ENCODE measurements around the gene ASCC1. TPM values are rescaled to one million over a fixed set of nuclear protein-coding genes. Genes with fewer than 3 reads are reported as not detected.

The ASCC1 gene
- total RNA-seq, 2 donors from 2014 or later: 15.2 to 30.3 TPM

DNA sequence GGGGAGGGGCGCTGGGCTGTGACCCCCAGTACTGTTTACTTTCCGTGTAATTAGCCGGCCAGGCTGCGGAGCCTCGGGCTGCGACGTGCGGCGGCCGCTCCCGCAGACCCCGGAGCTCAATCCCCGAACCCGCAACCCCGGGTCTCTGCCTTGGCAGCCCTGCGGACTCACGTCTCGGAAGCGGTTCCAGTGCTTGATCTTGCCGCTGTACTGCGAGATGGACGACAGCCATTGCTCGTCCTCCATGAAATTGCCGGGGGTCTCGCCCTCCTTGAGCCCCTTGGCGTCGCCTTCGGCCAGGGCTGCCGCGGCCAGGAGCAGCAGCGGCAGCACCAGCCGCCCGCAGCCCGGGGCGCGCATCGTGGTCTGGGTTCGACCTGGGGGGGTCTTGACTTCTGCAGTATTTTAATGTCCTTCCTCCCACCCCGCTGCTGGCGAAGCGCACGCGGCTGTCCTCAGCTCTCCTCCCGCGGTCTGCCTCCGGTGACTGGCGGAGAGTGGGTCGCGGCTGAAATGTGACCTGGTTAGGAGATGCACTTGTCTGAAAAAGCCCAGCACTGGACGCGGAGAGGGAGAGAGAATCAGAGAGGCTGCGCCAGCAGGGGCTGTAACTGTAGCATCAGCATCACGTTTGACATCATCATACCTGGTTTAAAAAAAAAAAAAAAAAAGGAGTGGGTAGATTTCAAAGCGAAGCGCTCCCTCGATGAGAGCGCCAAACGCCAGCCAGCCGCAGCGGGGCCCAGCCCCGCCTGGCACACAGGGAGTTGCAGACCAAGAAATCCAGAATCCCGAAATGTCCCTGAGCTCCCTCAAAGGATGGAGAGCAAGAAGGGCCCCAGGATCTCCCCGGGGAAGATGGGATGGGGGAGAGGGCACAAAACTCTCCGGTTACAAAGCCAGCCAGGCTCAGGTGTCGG, 127.8 kb downstream of the ASCC1 start, which contains the start of gene SPOCK2:
SPOCK2 (minus strand) TSS at position 583 of the 920 bp plus-strand sequence; CDS start at position 360, 223 bp downstream.
- no peak for ATAC-seq (ENCODE audit: insufficient number of reproducible peaks, low FRiP score, low read depth)

GRCh38 chr10:72087392-72087968, 128.6 kb downstream of the ASCC1 start:
- no peaks in the 10 kb centered on the region for H3K36me3 ChIP-seq
- ATAC-seq (ENCODE audit: insufficient number of reproducible peaks, low FRiP score, low read depth): no peak
- no peak for DNase-seq (ENCODE audit: low spot score)
- peak overlapping the region; percentile 63 for H3K4me3 ChIP-seq
- peaks cover 11 to 18% of the 10 kb centered on the region in 2 donors for H3K4me1 ChIP-seq (ENCODE audit: control insufficient read depth in 1 of 2, low read depth in 2 of 2)
- no peaks in the 10 kb centered on the region for H3K9me3 ChIP-seq
- H3K27me3 ChIP-seq (replicated peaks; ENCODE audit: insufficient read depth): peaks cover 13% of the 10 kb centered on the region
- TF ChIP-seq, protein P1, sequence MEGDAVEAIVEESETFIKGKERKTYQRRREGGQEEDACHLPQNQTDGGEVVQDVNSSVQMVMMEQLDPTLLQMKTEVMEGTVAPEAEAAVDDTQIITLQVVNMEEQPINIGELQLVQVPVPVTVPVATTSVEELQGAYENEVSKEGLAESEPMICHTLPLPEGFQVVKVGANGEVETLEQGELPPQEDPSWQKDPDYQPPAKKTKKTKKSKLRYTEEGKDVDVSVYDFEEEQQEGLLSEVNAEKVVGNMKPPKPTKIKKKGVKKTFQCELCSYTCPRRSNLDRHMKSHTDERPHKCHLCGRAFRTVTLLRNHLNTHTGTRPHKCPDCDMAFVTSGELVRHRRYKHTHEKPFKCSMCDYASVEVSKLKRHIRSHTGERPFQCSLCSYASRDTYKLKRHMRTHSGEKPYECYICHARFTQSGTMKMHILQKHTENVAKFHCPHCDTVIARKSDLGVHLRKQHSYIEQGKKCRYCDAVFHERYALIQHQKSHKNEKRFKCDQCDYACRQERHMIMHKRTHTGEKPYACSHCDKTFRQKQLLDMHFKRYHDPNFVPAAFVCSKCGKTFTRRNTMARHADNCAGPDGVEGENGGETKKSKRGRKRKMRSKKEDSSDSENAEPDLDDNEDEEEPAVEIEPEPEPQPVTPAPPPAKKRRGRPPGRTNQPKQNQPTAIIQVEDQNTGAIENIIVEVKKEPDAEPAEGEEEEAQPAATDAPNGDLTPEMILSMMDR (IDR thresholded peaks at IDR 0.05): no peak
- H3K27ac ChIP-seq: no peak overlapping the region

More for the DNA sequence above, 127.8 kb downstream of the ASCC1 start, which contains the start of gene SPOCK2:
- Histone ChIP-seq H3K4me1 (ENCODE audit: control insufficient read depth in 1 of 2, low read depth in 2 of 2) (peaks cover 11 to 18% of the 10 kb centered on the region in 2 donors), H3K27ac (no peak within 1 kb of the TSS), H3K9me3 (no peaks in the 10 kb centered on the region), H3K27me3 (replicated peaks; ENCODE audit: insufficient read depth) (peaks cover 13% of the 10 kb centered on the region), H3K4me3 (peak within 1 kb of the TSS; percentile 63), H3K36me3 (no peaks in the 10 kb centered on the region)
- DNase-seq (ENCODE audit: low spot score): no peak
- TF ChIP-seq, protein P1 (IDR thresholded peaks at IDR 0.05): no peak

DNA sequence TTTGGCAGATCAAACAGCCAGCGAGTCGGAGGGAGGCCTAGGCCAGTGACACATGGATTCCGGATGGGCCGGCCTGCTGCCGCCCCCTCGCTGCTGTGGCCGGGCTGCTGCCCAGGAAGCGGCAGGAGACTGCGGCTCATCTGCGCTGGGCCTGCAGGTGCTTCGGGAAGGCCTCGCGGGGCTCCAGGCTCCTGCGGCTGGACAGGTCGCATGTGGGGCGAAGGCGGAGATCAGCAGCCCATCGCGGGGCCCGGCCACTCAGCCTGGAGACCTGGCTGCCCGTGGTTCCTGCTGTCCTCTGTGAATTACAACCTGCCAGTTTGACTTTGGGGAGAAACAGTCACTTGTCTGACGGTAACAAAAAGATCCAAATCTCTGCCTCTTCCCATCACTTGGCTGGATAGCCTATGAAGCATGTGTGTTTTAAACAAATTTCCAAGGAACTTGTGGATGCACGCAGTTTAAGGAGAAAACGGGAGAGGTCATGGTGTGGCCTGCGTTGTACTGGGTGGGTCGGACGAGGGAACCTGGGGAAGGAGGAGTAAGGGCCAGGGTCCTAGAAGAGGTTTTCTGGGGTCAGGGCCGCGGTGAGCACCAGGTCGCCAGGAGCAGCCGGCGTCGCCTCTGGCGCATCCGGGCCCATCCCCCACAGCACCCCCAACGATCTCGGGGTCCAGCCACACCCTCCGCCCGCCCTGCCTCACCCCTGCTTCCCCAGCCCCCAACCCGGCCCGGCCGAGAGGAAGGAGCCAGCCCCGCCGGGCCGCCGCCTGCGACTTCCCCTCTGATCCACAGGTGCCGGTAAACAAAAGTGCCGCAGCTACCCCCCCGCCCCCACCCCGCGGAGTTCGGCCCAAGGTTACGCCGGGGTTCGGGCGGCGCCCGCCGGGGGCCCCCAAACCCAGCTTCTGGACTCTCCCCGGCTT, 129.3 kb downstream of the ASCC1 start:
- no peak for ATAC-seq (ENCODE audit: insufficient number of reproducible peaks, low FRiP score, low read depth)
- Histone ChIP-seq H3K27me3 (replicated peaks; ENCODE audit: insufficient read depth) (peaks cover 13% of the 10 kb centered on the region), H3K4me3 (peak overlapping the region; percentile 63), H3K9me3 (no peaks in the 10 kb centered on the region), H3K4me1 (ENCODE audit: control insufficient read depth in 1 of 2, low read depth in 2 of 2) (peaks cover 11 to 18% of the 10 kb centered on the region in 2 donors), H3K27ac (no peak overlapping the region), H3K36me3 (no peaks in the 10 kb centered on the region)
- DNase-seq (ENCODE audit: low spot score): no peak
- TF ChIP-seq, protein P1 (IDR thresholded peaks at IDR 0.05): no peak

DNA sequence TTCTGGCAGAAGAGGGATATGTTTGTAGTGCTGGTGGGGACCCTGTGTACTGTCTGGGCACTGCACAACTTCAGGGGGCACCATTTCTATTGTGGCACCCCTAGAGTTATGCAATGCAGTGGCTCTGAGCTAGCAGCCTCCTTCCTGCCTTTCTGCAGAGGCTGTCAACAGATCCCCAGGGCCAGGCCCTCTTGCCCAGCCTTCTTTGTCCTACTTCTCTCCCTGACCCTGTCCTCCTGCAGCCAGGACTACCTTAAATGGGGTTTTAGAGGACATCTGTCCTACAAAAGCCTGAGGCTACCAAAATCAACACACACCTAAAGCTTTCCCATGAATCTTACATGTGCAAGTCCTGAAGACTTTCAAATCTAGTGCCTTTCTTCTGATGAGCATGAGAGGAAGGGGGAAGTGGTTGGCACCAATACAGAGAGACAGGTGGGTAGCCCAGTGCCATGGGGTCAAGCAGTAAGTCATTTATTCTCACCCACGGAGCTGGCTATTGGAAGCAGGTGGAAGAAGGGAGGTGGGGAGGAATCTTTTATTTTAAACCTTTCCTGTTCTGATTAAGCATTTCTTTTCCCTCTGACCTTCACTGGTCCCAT, 130.1 kb downstream of the ASCC1 start:
- H3K4me3 ChIP-seq: no peak overlapping the region
- TF ChIP-seq, protein P1 (IDR thresholded peaks at IDR 0.05): no peak
- H3K27me3 ChIP-seq (replicated peaks; ENCODE audit: insufficient read depth): peaks cover 13% of the 10 kb centered on the region
- ATAC-seq (ENCODE audit: insufficient number of reproducible peaks, low FRiP score, low read depth) (no peak), DNase-seq (ENCODE audit: low spot score) (no peak)
- no peaks in the 10 kb centered on the region for H3K36me3 ChIP-seq
- no peaks in the 10 kb centered on the region for H3K9me3 ChIP-seq
- H3K4me1 ChIP-seq (ENCODE audit: control insufficient read depth in 1 of 2, low read depth in 2 of 2): peaks cover 11 to 18% of the 10 kb centered on the region in 2 donors
- no peak overlapping the region for H3K27ac ChIP-seq
